HepG2 (cell line): Measurements from ENCODE around the gene AFG1L. TPM values are rescaled to one million over a fixed set of nuclear protein-coding genes. Genes with fewer than 3 reads are reported as not detected.

Source experiments
- ATAC-seq: fragments of 200-7000 bp; cut with Tn5 transposase; 3 replicates; pipeline ENCODE4 v1.9.1; 2020; ENCODE audit warnings: mild to moderate bottlenecking, moderate library complexity
- BruUV-seq: library from RNA; stranded (reverse); fragments of 400-500 nt; replicated peaks from 2 replicates; lab custom pipeline; 2021; lab: Mats Ljungman, UMichigan
- CTCF ChIA-PET: fragments of 300-600 bp; formaldehyde crosslinking; extraction: SDS; loops from one replicate; lab custom pipeline; 2021; ENCODE audit warnings: low total read pairs, inconsistent platforms, low intra/inter-chr PET ratio; lab: Yijun Ruan, JAX
- POLR2A ChIA-PET: fragments of 350-600 bp; sonication (Branson Sonifier 250); formaldehyde crosslinking; loops from one replicate; lab custom pipeline; 2020; ENCODE audit warnings: antibody characterized with exemption, inconsistent platforms; lab: Yijun Ruan, JAX
- DNase-seq: peaks from one replicate; pipeline ENCODE4 v3.0.0-alpha.2; 2015; ENCODE audit warnings: low spot score
- FAIRE-seq: peaks from 3 replicates; lab custom pipeline; 2011; peaks lifted over from hg19 to GRCh38; lab: Jason Lieb, UNC
- H2AFZ ChIP-seq: one replicate; pipeline ENCODE4 v1.6.1; 2011; ENCODE audit warnings: low read length, inconsistent platforms
- H3K27ac ChIP-seq: fragments of 300-600 bp; 3 replicates; pipeline ENCODE4 v1.8.0; 2011; ENCODE audit warnings: mixed run types, mild to moderate bottlenecking, mixed read lengths, low read length, inconsistent platforms; ENCODE audit not compliant: insufficient read depth; ENCODE audit errors: extremely low read length
- H3K27me3 ChIP-seq, 2 experiments: fragments of 200-600 bp in 1 of 2; 2 replicates in 1 of 2; 3 replicates in 1 of 2; pipeline versions ENCODE4 v1.6.0 to v1.8.0; 2011; ENCODE audit warnings: low read length in 2 of 2, mild to moderate bottlenecking in 2 of 2, moderate library complexity in 2 of 2, inconsistent platforms in 1 of 2; ENCODE audit not compliant: insufficient read depth in 2 of 2, control insufficient read depth in 1 of 2
- H3K36me3 ChIP-seq, 2 experiments: fragments of 200-600 bp in 1 of 2; replicated peaks in 1 of 2; 2 replicates in 1 of 2; 3 replicates in 1 of 2; pipeline versions ENCODE4 v1.5.1 to v1.8.0; 2011; ENCODE audit warnings: low read length in 2 of 2, inconsistent platforms in 1 of 2; ENCODE audit not compliant: insufficient read depth in 2 of 2, control insufficient read depth in 1 of 2
- H3K4me1 ChIP-seq: 2 replicates; pipeline ENCODE4 v1.5.1; 2012; ENCODE audit warnings: low read length, inconsistent platforms; ENCODE audit not compliant: insufficient read depth
- H3K4me2 ChIP-seq: 2 replicates; pipeline ENCODE4 v1.6.0; 2011; ENCODE audit warnings: low read depth, low read length, inconsistent platforms
- H3K4me3 ChIP-seq, 3 experiments: fragments of 200-600 bp in 1 of 3; sonication (generic), shearing (Covaris generic) in 1 of 3; replicated peaks in 1 of 3; 2 replicates each; pipeline ENCODE4 v1.5.1; 2011 to 2016; ENCODE audit warnings: low read length in 3 of 3, inconsistent platforms in 2 of 3, low read depth in 2 of 3, mild to moderate bottlenecking in 2 of 3, control low read depth in 1 of 3, mixed read lengths in 1 of 3; ENCODE audit not compliant: insufficient read depth in 1 of 3
- H3K79me2 ChIP-seq: one replicate; pipeline ENCODE4 v1.6.1; 2011; ENCODE audit warnings: low read length, inconsistent platforms; ENCODE audit not compliant: insufficient read depth
- H3K9ac ChIP-seq: 2 replicates; pipeline ENCODE4 v1.6.0; 2011; ENCODE audit warnings: mild to moderate bottlenecking, low read depth, low read length, inconsistent platforms; ENCODE audit not compliant: insufficient read depth
- H3K9me3 ChIP-seq: 2 replicates; pipeline ENCODE4 v1.5.1; 2012; ENCODE audit warnings: mild to moderate bottlenecking, low read length
- H4K20me1 ChIP-seq: 2 replicates; pipeline ENCODE4 v1.6.0; 2011; ENCODE audit warnings: inconsistent platforms, mild to moderate bottlenecking, low read length, moderate library complexity; ENCODE audit not compliant: insufficient read depth
- FOSL2 ChIP-seq: sonication (generic); formaldehyde crosslinking; IDR thresholded peaks from 2 replicates; pipeline ENCODE4 v1.4.0; 2020; ENCODE audit warnings: missing genetic modification reagents
- FOXA1 ChIP-seq, 2 experiments: fragments of 450-650 bp in 1 of 2; sonication (generic) in 1 of 2; formaldehyde crosslinking in 1 of 2; IDR thresholded peaks; 2 replicates each; pipeline versions ENCODE4 v1.4.0 to v1.6.1; 2016 to 2020; ENCODE audit warnings: missing genetic modification reagents in 1 of 2
- KDM2A ChIP-seq: sonication (generic); formaldehyde crosslinking; IDR thresholded peaks from 2 replicates; pipeline ENCODE4 v1.4.0; 2020; ENCODE audit warnings: low read depth, missing genetic modification reagents, borderline replicate concordance
- MXD4 ChIP-seq: IDR thresholded peaks from 2 replicates; pipeline ENCODE4 v1.6.1; 2016; ENCODE audit warnings: mild to moderate bottlenecking, missing biosample characterization, missing genetic modification reagents
- PHB2 ChIP-seq: fragments of 450-650 bp; IDR thresholded peaks from 2 replicates; pipeline ENCODE4 v1.6.1; 2018; ENCODE audit not compliant: partially characterized antibody
- SNAPC2 ChIP-seq: sonication (generic); formaldehyde crosslinking; IDR thresholded peaks from 2 replicates; pipeline ENCODE4 v1.8.1; 2022; ENCODE audit warnings: mild to moderate bottlenecking, missing genetic modification reagents
- XBP1 ChIP-seq: sonication (generic); formaldehyde crosslinking; IDR thresholded peaks from 2 replicates; pipeline ENCODE4 v1.5.0; 2020; ENCODE audit warnings: missing genetic modification reagents
- ZBTB49 ChIP-seq: sonication (generic); formaldehyde crosslinking; IDR thresholded peaks from 2 replicates; pipeline ENCODE4 v1.4.0; 2020; ENCODE audit warnings: missing genetic modification reagents, borderline replicate concordance
- ZNF883 ChIP-seq: sonication (generic); formaldehyde crosslinking; IDR thresholded peaks from 2 replicates; pipeline ENCODE4 v1.5.1; 2020; ENCODE audit warnings: mild to moderate bottlenecking, missing genetic modification reagents; ENCODE audit errors: not compliant biosample characterization
- WGBS: methylation state at CpG from one replicate; pipeline ENCODE4 v1.1.6; 2017; ENCODE audit warnings: low lambda C conversion rate; 5-methylcytosine and 5-hydroxymethylcytosine counted together
- in situ Hi-C: cut with HindIII; loops from 2 replicates; pipeline ENCODE4 v1.10.0; 2017; ENCODE audit warnings: low pct_unique_long_range_greater_than_20kb; ENCODE audit not compliant: extremely low pct_ligation_motif_present
- intact Hi-C: fragments of 100-400 bp; cut with micrococcal nuclease; formaldehyde crosslinking; loops from one replicate; pipeline ENCODE4 v1.10.0; 2022; ENCODE audit not compliant: unreplicated experiment
- polyA plus RNA-seq, 8 experiments: library from polyadenylated mRNA; depleted of rRNA in 3 of 8; stranded (reverse) in 7 of 8; unstranded in 1 of 8; fragments of >200 nt; fragmentation: Illumina TruSeq in 4 of 8; extraction: Trizol in 4 of 8; gene quantifications; 2 replicates each; pipeline versions ENCODE4 v1.2.1 to v1.2.3, GENCODE V29; 2011 to 2016; ENCODE audit warnings: low read depth in 4 of 8, missing spikeins in 1 of 8, mixed read lengths in 1 of 8; ENCODE audit not compliant: insufficient read depth in 1 of 8
- total RNA-seq, 5 experiments: library from RNA; depleted of rRNA; stranded (reverse); fragments of >200 nt; fragmentation: Illumina TruSeq; extraction: Trizol; gene quantifications; 2 replicates each; pipeline ENCODE4 v1.2.3, GENCODE V29; 2016; ENCODE audit warnings: low read depth in 1 of 5

The AFG1L gene
- total and polyA plus RNA-seq, 2 of the 13 experiments (the other 11 are each of a cell fraction or from before 2014, with no cell fraction given): 3.1 to 14.0 TPM

DNA sequence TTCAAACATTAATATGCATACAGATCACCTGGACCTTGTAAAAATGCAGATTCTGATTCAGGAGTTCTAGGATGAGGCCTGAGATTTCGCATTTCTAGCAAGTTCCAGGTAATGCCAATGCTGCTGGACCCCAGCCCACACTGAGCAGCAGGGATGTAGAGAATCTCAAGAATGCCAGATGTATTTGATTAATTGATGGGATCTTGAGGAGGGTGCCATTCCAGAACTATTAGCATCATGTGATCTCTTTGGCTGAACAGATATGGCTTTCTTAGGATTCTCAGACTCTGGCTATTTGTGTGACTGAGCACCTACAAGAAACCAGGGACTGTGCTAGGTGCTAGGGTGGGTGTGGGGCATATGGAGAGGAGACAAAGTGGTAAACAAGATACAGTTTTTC lies 17.6 kb upstream of the AFG1L start:
- no peak for ATAC-seq
- CTCF ChIA-PET: no interaction called here

DNA sequence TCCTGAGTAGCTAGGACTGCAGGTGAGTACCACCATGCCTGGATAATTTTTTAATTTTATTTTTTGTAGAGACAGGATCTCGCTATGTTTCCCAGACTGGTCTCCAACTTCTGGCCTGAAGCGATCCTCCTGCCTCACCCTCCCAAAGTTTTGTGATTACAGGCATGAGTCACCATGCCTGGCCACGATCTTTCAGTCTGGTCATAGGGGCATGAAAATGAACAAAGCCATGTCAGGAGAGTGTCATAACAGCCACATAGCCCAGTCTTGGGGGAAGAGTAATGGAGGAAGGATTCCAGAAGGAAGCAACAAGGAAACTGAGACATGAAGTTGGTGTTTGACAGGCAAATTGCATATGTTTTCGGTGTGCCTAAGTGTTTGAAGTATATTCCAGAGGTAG lies 17.0 kb upstream of the AFG1L start:
- ChIA-PET POLR2A (no interaction called here), CTCF (no interaction called here)
- DNase-seq: no peak
- no peaks in the 10 kb centered on the region for H3K36me3 ChIP-seq
- no peak for ATAC-seq
- in situ Hi-C loops: no loop called here
- TF ChIP-seq PHB2 (no peak), FOSL2 (CRISPR knock-in tag) (peak; percentile 32; the same call in 1 of the 2 replicates), ZBTB49 (no peak), FOXA1 (IDR thresholded peaks at IDR 0.05) (no peak), FOXA1 (CRISPR knock-in tag; IDR thresholded peaks at IDR 0.05) (no peak), SNAPC2 (CRISPR knock-in tag) (no peak), ZNF883 (CRISPR knock-in tag) (no peak), XBP1 (CRISPR knock-in tag) (no peak), KDM2A (CRISPR knock-in tag) (no peak)
- H3K27ac ChIP-seq: no peak overlapping the region
- H3K9ac ChIP-seq: no peak overlapping the region
- FAIRE-seq: no peak
- H3K4me3 ChIP-seq: no peak overlapping the region
- H3K4me1 ChIP-seq: peaks cover 26% of the 10 kb centered on the region
- no peaks in the 10 kb centered on the region for H3K79me2 ChIP-seq
- 49% methylated on average over 4 of the region's 4 CpGs for WGBS
- H3K27me3 ChIP-seq: no peaks in the 10 kb centered on the region
- H2AFZ ChIP-seq: no peak overlapping the region
- BruUV-seq: no TSS peak
- intact Hi-C loops: no loop called here
- H3K9me3 ChIP-seq: no peaks in the 10 kb centered on the region
- H3K4me2 ChIP-seq: no peak overlapping the region
- H4K20me1 ChIP-seq: no peaks in the 10 kb centered on the region

More for the DNA sequence above, 17.6 kb upstream of the AFG1L start:
- no peaks in the 10 kb centered on the region for H4K20me1 ChIP-seq
- 18% methylated on average over 1 of the region's 1 CpG for WGBS
- H3K4me1 ChIP-seq: peaks cover 26% of the 10 kb centered on the region
- no peak overlapping the region for H3K4me3 ChIP-seq
- intact Hi-C loops: no loop called here
- no peaks in the 10 kb centered on the region for H3K27me3 ChIP-seq
- no peak overlapping the region for H3K9ac ChIP-seq
- H3K4me2 ChIP-seq: no peak overlapping the region
- H3K79me2 ChIP-seq: no peaks in the 10 kb centered on the region
- in situ Hi-C loops: no loop called here
- no peaks in the 10 kb centered on the region for H3K9me3 ChIP-seq
- TF ChIP-seq KDM2A (CRISPR knock-in tag): no peak
- TF ChIP-seq MXD4 (CRISPR knock-in tag): no peak
- H3K36me3 ChIP-seq: no peaks in the 10 kb centered on the region
- FAIRE-seq: no peak
- no peak overlapping the region for H2AFZ ChIP-seq
- DNase-seq: no peak
- BruUV-seq: no TSS peak
- POLR2A ChIA-PET: interaction anchor here (0.6 kb wide), 1 partner anchor 13 kb away, joined by 7 read pairs; no protein-coding TSS in a partner anchor
- no peak overlapping the region for H3K27ac ChIP-seq
